Gastroesophageal sphincter (tissue), 4 donors: ENCODE data around the gene PDZD8. TPM values are rescaled to one million over a fixed set of nuclear protein-coding genes. Genes with fewer than 3 reads are reported as not detected.
"Not testable (repeated sequence)": the region's sequence is repeated elsewhere in the genome, so short reads cannot be mapped to it uniquely, and the experiment has no call there.

Experiments used
- ATAC-seq: fragments of 150-250 bp; one replicate; pipeline ENCODE4 v1.9.1; 2016; ENCODE audit warnings: mild to moderate bottlenecking, moderate library complexity
- H3K27ac ChIP-seq, 4 donors: fragments of 200-600 bp; sonication (generic) in 3 of 4; 1 replicate in 3 of 4; 2 replicates in 1 of 4; pipeline ENCODE4 v1.5.1; 2016 to 2019
- H3K27me3 ChIP-seq: fragments of 200-600 bp; sonication (generic); one replicate; pipeline ENCODE4 v1.5.1; 2019
- H3K36me3 ChIP-seq, 2 donors: fragments of 200-600 bp; sonication (generic); one replicate each; pipeline ENCODE4 v1.5.1; 2019; ENCODE audit warnings: control low read depth in 1 of 2
- H3K4me1 ChIP-seq, 3 donors: fragments of 200-600 bp; sonication (generic); 1 replicate in 2 of 3; 2 replicates in 1 of 3; pipeline ENCODE4 v1.5.1; 2016 to 2019; ENCODE audit warnings: control low read depth in 2 of 3
- H3K4me3 ChIP-seq, 2 donors: fragments of 200-600 bp; sonication (generic); one replicate each; pipeline ENCODE4 v1.5.1; 2019; ENCODE audit warnings: mild to moderate bottlenecking in 1 of 2, moderate library complexity in 1 of 2
- H3K9me3 ChIP-seq, 3 donors: fragments of 200-600 bp; sonication (generic); one replicate each; pipeline ENCODE4 v1.5.1; 2017 to 2019; ENCODE audit warnings: control low read depth in 2 of 3
- CTCF ChIP-seq, 4 experiments: fragments of 200-600 bp in 2 of 4; fragments of 450-650 bp in 2 of 4; sonication (generic) in 1 of 4; IDR thresholded peaks; one replicate each; pipeline ENCODE4 v1.5.1; 2017 to 2019; ENCODE audit warnings: antibody characterized with exemption in 4 of 4, mild to moderate bottlenecking in 2 of 4, moderate library complexity in 2 of 4
- EP300 ChIP-seq: sonication (generic); formaldehyde crosslinking; IDR thresholded peaks from one replicate; pipeline ENCODE4 v1.6.1; 2017; ENCODE audit warnings: antibody characterized with exemption, mild to moderate bottlenecking
- POLR2A ChIP-seq, 2 donors: fragments of 450-650 bp; IDR thresholded peaks; one replicate each; pipeline ENCODE4 v1.6.1; 2017; ENCODE audit warnings: antibody characterized with exemption in 2 of 2, mild to moderate bottlenecking in 2 of 2, moderate library complexity in 1 of 2
- POLR2AphosphoS5 ChIP-seq: sonication (generic); formaldehyde crosslinking; IDR thresholded peaks from one replicate; pipeline ENCODE4 v1.6.1; 2017; ENCODE audit warnings: antibody characterized with exemption
- WGBS, 2 donors: methylation state at CpG; one replicate each; pipeline ENCODE4 v1.1.5; 2018; ENCODE audit warnings: low coverage in 1 of 2; 5-methylcytosine and 5-hydroxymethylcytosine counted together
- total RNA-seq, 4 donors: library from RNA; depleted of rRNA; stranded (reverse); fragments of >200 nt; gene quantifications; one replicate each; pipeline ENCODE4 v1.1.0, GENCODE V29; 2016

PDZD8 gene
- total RNA-seq, 4 donors from 2014 or later: 32.8 to 49.2 (median 37.3) TPM

GRCh38 chr10:117298219-117298618 is 77.0 kb downstream of the PDZD8 start:
- Histone ChIP-seq H3K4me1 (no peaks in the 10 kb centered on the region), H3K9me3 (no peaks in the 10 kb centered on the region), H3K27ac (no peak overlapping the region), H3K27me3 (no peaks in the 10 kb centered on the region), H3K4me3 (no peak overlapping the region), H3K36me3 (no peaks in the 10 kb centered on the region)
- ATAC-seq: no peak
- no peak for TF ChIP-seq POLR2A (IDR thresholded peaks at IDR 0.05)
- TF ChIP-seq POLR2AphosphoS5: no peak
- no peak for TF ChIP-seq CTCF (IDR thresholded peaks at IDR 0.05)
- TF ChIP-seq EP300: no peak
- WGBS, 2 donors: 92 to 93% methylated on average over 1 of the region's 1 CpG

GRCh38 chr10:117294735-117295134 is 80.5 kb downstream of the PDZD8 start:
- Histone ChIP-seq H3K4me1 (no peaks in the 10 kb centered on the region), H3K27me3 (no peaks in the 10 kb centered on the region), H3K9me3 (no peaks in the 10 kb centered on the region), H3K4me3 (no peak overlapping the region), H3K27ac (no peak overlapping the region), H3K36me3 (peaks cover 0 to 5% of the 10 kb centered on the region in 2 donors)
- ATAC-seq: no peak
- TF ChIP-seq CTCF (IDR thresholded peaks at IDR 0.05): no peak
- no peak for TF ChIP-seq POLR2AphosphoS5
- no peak for TF ChIP-seq EP300
- TF ChIP-seq POLR2A (IDR thresholded peaks at IDR 0.05): no peak
- WGBS, 2 donors: 94 to 100% methylated on average over 2 of the region's 2 CpGs

- no peak for ATAC-seq
- no peaks in the 10 kb centered on the region for H3K4me1 ChIP-seq
- WGBS, 2 donors: 100% methylated on average over 1 of the region's 1 CpG
- TF ChIP-seq EP300 (no peak), POLR2A (IDR thresholded peaks at IDR 0.05) (no peak), POLR2AphosphoS5 (no peak), CTCF (IDR thresholded peaks at IDR 0.05) (no peak)
- H3K27me3 ChIP-seq: no peaks in the 10 kb centered on the region
- no peak overlapping the region for H3K27ac ChIP-seq
- H3K9me3 ChIP-seq: no peaks in the 10 kb centered on the region
- H3K4me3 ChIP-seq: no peak overlapping the region
- peaks cover 0 to 11% of the 10 kb centered on the region in 2 donors for H3K36me3 ChIP-seq
Observed at GRCh38 chr10:117294039-117294645, 81.1 kb downstream of the PDZD8 start.

- not testable (repeated sequence) for H3K9me3 ChIP-seq, ATAC-seq, H3K27me3 ChIP-seq, H3K27ac ChIP-seq, H3K4me3 ChIP-seq, H3K4me1 ChIP-seq
- 88 to 89% methylated on average over 5 of the region's 10 CpGs for WGBS, 2 donors
- peaks cover 0 to 26% of the 10 kb centered on the region in 2 donors for H3K36me3 ChIP-seq
Observed at GRCh38 chr10:117290872-117291271, 84.4 kb downstream of the PDZD8 start.

GRCh38 chr10:117284716-117285494 is 90.3 kb downstream of the PDZD8 start:
- no peaks in the 10 kb centered on the region for H3K9me3 ChIP-seq
- ATAC-seq: no peak
- WGBS, 2 donors: 93 to 96% methylated on average over 6 to 12 of the region's 12 CpGs
- no peak overlapping the region for H3K27ac ChIP-seq
- H3K4me3 ChIP-seq: no peak overlapping the region
- TF ChIP-seq EP300 (no peak), POLR2A (IDR thresholded peaks at IDR 0.05) (no peak), CTCF (IDR thresholded peaks at IDR 0.05) (no peak), POLR2AphosphoS5 (no peak)
- H3K4me1 ChIP-seq: no peaks in the 10 kb centered on the region
- H3K36me3 ChIP-seq: peaks cover 5 to 49% of the 10 kb centered on the region in 2 donors
- no peaks in the 10 kb centered on the region for H3K27me3 ChIP-seq
